Ovary (tissue), 3 donors: ENCODE data around the gene PGM5.

Experiments used
- EP300 ChIP-seq: sonication (generic); formaldehyde crosslinking; IDR thresholded peaks from one replicate; pipeline ENCODE4 v1.6.1; 2017; ENCODE audit warnings: antibody characterized with exemption
- POLR2A ChIP-seq: fragments of 450-650 bp; IDR thresholded peaks from one replicate; pipeline ENCODE4 v1.6.1; 2017; ENCODE audit warnings: antibody characterized with exemption, mild to moderate bottlenecking, moderate library complexity
- TF ChIP-seq, protein P1 (sequence below), 3 donors: fragments of 450-650 bp in 2 of 3; fragments of 200-600 bp in 1 of 3; IDR thresholded peaks; one replicate each; pipeline versions ENCODE4 v1.5.1 to v1.8.0; 2016 to 2022; ENCODE audit warnings: antibody characterized with exemption in 3 of 3, mild to moderate bottlenecking in 1 of 3
- donor health status: DM: no; HTN: no; CAD: no.

DNA sequence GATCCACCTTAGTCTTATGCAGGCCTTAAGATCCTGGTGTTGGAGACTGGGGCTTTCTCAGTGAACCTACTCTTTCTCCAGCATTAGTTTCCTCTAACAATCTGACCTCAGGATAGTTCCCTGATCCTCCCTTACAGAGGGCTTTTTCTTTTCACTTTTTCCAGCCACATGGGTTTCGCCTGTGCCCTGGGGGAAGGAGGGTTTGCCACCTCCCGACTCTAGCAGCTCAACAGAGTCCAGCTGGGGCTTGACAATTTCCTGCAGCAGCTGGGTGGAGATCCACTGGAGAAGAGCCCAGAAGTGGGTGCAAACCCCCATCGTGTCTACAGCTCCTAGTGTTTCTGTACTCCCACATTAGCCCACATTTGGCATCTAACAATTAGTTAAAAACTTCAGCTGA is 191.8 kb downstream of the PGM5 start:
- TF ChIP-seq, protein P1, sequence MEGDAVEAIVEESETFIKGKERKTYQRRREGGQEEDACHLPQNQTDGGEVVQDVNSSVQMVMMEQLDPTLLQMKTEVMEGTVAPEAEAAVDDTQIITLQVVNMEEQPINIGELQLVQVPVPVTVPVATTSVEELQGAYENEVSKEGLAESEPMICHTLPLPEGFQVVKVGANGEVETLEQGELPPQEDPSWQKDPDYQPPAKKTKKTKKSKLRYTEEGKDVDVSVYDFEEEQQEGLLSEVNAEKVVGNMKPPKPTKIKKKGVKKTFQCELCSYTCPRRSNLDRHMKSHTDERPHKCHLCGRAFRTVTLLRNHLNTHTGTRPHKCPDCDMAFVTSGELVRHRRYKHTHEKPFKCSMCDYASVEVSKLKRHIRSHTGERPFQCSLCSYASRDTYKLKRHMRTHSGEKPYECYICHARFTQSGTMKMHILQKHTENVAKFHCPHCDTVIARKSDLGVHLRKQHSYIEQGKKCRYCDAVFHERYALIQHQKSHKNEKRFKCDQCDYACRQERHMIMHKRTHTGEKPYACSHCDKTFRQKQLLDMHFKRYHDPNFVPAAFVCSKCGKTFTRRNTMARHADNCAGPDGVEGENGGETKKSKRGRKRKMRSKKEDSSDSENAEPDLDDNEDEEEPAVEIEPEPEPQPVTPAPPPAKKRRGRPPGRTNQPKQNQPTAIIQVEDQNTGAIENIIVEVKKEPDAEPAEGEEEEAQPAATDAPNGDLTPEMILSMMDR (IDR thresholded peaks at IDR 0.05), result no peak
- TF ChIP-seq EP300 (no peak), POLR2A (no peak)
